ENCODE results near the gene TJP2.

The TJP2 gene

DNA sequence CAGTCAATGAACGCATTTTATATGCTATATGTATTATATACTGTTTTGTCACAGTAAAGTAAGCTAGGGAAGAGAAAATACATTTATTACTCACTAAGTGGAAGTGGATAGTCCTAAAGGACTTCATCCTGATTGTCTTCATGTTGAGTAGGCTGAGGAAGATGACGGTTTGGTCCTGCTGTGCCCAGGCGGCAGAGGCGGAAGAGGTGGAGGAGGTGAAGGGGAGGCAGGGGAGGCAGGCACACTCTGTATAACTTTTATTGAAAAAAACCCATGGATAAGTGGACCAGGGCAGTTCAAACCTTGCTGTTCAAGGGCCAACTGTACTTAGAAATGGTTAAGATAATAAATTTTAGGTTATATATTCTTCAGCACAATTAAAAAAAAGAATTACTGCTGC is 28.5 kb downstream of the TJP2 start:
- TF ChIP-seq, protein P1, sequence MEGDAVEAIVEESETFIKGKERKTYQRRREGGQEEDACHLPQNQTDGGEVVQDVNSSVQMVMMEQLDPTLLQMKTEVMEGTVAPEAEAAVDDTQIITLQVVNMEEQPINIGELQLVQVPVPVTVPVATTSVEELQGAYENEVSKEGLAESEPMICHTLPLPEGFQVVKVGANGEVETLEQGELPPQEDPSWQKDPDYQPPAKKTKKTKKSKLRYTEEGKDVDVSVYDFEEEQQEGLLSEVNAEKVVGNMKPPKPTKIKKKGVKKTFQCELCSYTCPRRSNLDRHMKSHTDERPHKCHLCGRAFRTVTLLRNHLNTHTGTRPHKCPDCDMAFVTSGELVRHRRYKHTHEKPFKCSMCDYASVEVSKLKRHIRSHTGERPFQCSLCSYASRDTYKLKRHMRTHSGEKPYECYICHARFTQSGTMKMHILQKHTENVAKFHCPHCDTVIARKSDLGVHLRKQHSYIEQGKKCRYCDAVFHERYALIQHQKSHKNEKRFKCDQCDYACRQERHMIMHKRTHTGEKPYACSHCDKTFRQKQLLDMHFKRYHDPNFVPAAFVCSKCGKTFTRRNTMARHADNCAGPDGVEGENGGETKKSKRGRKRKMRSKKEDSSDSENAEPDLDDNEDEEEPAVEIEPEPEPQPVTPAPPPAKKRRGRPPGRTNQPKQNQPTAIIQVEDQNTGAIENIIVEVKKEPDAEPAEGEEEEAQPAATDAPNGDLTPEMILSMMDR (conservative IDR thresholded peaks at IDR 0.05), result no peak
- TF ChIP-seq ZFX (IDR thresholded peaks at IDR 0.05), result no peak
- no peak overlapping the region for H3K27ac ChIP-seq

DNA sequence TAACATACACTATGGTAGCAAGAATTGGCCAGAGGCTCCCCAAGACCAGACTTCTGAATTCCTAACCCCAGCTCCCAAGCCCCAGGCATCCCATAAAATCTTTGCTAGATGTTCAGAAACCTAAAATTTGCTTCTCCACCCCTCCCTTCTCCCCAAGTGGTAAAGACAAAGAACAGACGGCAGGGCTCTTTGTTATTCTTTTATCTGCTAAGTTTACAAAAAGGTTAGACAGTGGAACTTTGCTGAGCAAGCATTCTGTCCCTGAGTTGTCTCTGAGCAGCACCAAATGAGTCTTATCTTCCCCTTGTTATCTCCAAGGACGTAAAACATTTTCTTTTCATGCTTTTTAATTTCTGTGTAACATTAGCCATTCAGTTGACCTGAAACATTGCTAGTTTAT is 30.2 kb downstream of the TJP2 start:
- H3K27ac ChIP-seq, result no peak overlapping the region
- TF ChIP-seq ZFX (IDR thresholded peaks at IDR 0.05), result no peak
- TF ChIP-seq, protein P1 (conservative IDR thresholded peaks at IDR 0.05), result no peak

- TF ChIP-seq, protein P1 (conservative IDR thresholded peaks at IDR 0.05), result no peak
- TF ChIP-seq ZFX (IDR thresholded peaks at IDR 0.05), result no peak
- no peak overlapping the region for H3K27ac ChIP-seq
Observed at GRCh38 chr9:69204849-69205248, 30.8 kb downstream of the TJP2 start.

DNA sequence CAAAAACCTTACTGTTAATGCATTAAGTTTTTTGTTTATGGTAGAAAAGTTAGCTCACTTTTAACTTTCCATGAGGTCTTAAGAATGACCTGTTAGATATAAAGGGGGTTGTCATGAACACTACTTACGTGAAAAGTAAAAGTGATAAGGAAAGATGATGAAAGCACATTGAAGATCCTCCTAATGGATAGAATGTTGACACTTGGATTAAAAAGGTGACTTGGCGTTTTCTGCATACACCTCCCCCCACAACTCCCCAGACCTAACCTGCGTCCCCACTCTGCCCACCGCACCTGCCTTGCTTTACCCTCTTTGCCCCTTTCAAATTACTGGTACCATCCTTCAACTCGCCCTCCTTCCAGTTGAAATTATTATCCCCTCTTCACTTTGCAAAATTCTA is 32.0 kb downstream of the TJP2 start:
- no peak for TF ChIP-seq ZFX (IDR thresholded peaks at IDR 0.05)
- TF ChIP-seq, protein P1 (conservative IDR thresholded peaks at IDR 0.05), result no peak
- H3K27ac ChIP-seq, result no peak overlapping the region

DNA sequence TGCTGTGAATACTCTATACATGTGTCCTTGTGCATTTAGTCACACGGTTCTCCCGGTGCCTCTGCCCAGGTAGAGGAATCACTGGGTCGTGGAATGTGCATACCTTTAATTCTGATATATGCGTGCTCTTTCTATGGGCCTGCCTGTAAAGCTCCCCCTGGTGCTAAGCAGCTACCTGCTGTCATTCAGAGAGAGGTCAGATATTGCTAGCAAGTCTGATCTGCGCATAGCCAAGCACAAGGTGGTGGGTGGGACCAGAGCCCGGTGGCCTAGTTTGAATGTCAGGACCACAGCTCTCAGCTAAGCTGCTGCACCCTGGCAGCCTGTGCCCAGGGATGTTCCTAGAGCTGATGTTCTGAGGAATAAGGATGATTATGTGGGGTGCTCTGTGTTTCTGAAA is 33.4 kb downstream of the TJP2 start:
- no peak overlapping the region for H3K27ac ChIP-seq
- TF ChIP-seq, protein P1 (conservative IDR thresholded peaks at IDR 0.05), result no peak
- no peak for TF ChIP-seq ZFX (IDR thresholded peaks at IDR 0.05)

GRCh38 chr9:69211424-69212036 is 37.5 kb downstream of the TJP2 start:
- H3K27ac ChIP-seq, result no peak overlapping the region
- TF ChIP-seq, protein P1 (conservative IDR thresholded peaks at IDR 0.05), result no peak
- TF ChIP-seq ZFX (IDR thresholded peaks at IDR 0.05), result no peak

- H3K27ac ChIP-seq, result no peak overlapping the region
- TF ChIP-seq, protein P1 (conservative IDR thresholded peaks at IDR 0.05), result no peak
- no peak for TF ChIP-seq ZFX (IDR thresholded peaks at IDR 0.05)
Observed at GRCh38 chr9:69213647-69214046, 39.6 kb downstream of the TJP2 start.
